Bronchial epithelial cell (primary cell): ENCODE results near the gene GNG11. TPM values are rescaled to one million over a fixed set of nuclear protein-coding genes. Genes with fewer than 3 reads are reported as not detected.

Experiments used
- DNase-seq: peaks from one replicate; pipeline ENCODE4 v3.0.0-alpha.2; 2010; ENCODE audit warnings: low read depth
- FAIRE-seq: peaks from 2 replicates; lab custom pipeline; 2011; peaks lifted over from hg19 to GRCh38; lab: Jason Lieb, UNC
- H3K27me3 ChIP-seq: 2 replicates; pipeline ENCODE4 v1.5.1; 2011; ENCODE audit warnings: low read length; ENCODE audit not compliant: control insufficient read depth, insufficient read depth
- H3K36me3 ChIP-seq: 2 replicates; pipeline ENCODE4 v1.5.1; 2011; ENCODE audit warnings: low read length; ENCODE audit not compliant: control insufficient read depth, insufficient read depth
- H3K4me3 ChIP-seq: 2 replicates; pipeline ENCODE4 v1.5.1; 2011; ENCODE audit warnings: mild to moderate bottlenecking, low read depth, low read length, control low read depth
- CTCF ChIP-seq: IDR thresholded peaks from 2 replicates; pipeline ENCODE4 v1.5.1; 2011; ENCODE audit warnings: mild to moderate bottlenecking, moderate library complexity, low read length, control low read depth, inconsistent platforms; ENCODE audit not compliant: insufficient read depth, severe bottlenecking
- total RNA-seq: library from RNA; depleted of rRNA; stranded (reverse); fragments of >200 nt; gene quantifications from 2 replicates; pipeline ENCODE4 v1.2.1, GENCODE V29; 2014

GNG11 gene
- total RNA-seq, 1 donor from 2014 or later, result 0.26 TPM

- DNase-seq (no peak), FAIRE-seq (no peak)
- Histone ChIP-seq H3K27me3 (no peaks in the 10 kb centered on the region), H3K4me3 (no peak overlapping the region), H3K36me3 (no peaks in the 10 kb centered on the region)
- TF ChIP-seq CTCF, result no peak
These were observed 38.2 kb upstream of the GNG11 start for GRCh38 chr7:93883078-93883916.

DNA sequence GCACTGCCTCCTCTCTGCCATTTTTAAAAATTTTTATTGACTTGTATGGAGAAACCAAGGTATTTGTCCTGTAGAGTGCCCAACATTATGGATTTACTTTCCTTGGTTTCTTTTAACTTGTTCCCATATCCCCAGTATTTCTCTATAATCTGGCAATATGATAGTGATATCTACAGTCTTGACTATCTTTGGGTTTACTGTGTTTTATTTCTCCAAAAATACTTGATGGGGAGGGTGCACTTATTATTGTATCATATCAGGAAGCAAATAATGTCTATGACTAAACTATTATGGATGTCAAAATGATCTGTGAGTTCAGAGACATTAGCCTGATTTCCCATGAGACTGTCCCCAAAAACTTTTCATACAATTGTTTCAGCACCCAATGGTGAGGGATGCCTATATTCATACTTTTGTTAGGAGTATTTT is 37.6 kb upstream of the GNG11 start:
- no peak for FAIRE-seq
- no peak for DNase-seq

GRCh38 chr7:93884541-93884940 is 37.0 kb upstream of the GNG11 start:
- peak; percentile 6 for DNase-seq
- Histone ChIP-seq H3K4me3 (no peak overlapping the region), H3K36me3 (no peaks in the 10 kb centered on the region), H3K27me3 (no peaks in the 10 kb centered on the region)
- FAIRE-seq, result no peak
- TF ChIP-seq CTCF, result no peak

More for the DNA sequence above, 37.6 kb upstream of the GNG11 start:
- no peak for TF ChIP-seq CTCF
- H3K4me3 ChIP-seq, result no peak overlapping the region
- no peaks in the 10 kb centered on the region for H3K27me3 ChIP-seq
- no peaks in the 10 kb centered on the region for H3K36me3 ChIP-seq

GRCh38 chr7:93889261-93889660 is 32.3 kb upstream of the GNG11 start:
- peak; percentile 91 for DNase-seq
- no peak for TF ChIP-seq CTCF
- no peak for FAIRE-seq
- Histone ChIP-seq H3K4me3 (no peak overlapping the region), H3K27me3 (no peaks in the 10 kb centered on the region), H3K36me3 (no peaks in the 10 kb centered on the region)

DNA sequence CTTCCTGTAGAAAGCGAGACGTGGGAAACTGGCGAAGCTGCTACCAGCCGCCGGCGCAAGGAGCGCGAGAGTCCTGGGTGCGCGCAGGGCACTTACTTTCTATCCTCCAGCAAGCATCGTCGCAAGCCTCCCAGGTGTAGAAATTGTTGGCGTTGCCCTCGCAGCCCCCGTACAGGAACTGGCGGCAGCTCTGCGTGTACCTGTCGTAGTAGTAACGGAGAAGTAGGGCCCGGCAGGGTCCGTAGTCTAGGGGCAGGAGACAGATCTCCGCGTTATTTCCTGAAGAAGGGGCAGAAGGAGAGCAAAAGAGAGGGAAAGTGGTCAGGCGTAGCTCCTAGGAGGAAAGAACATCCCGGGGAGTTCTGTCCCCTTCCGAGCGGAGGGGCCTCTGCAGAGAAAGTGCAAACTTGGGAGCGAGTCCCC is 31.5 kb upstream of the GNG11 start:
- peak overlapping the region; percentile 51 for H3K4me3 ChIP-seq
- no peaks in the 10 kb centered on the region for H3K36me3 ChIP-seq
- H3K27me3 ChIP-seq, result no peaks in the 10 kb centered on the region
- FAIRE-seq (no peak), DNase-seq (peak; percentile 57)
- TF ChIP-seq CTCF, result peak; percentile 1
